Tongue (tissue), 2 donors: ENCODE data around the gene SCART1. TPM values are rescaled to one million over a fixed set of nuclear protein-coding genes. Genes with fewer than 3 reads are reported as not detected.
"Not testable (repeated sequence)": the region's sequence is repeated elsewhere in the genome, so short reads cannot be mapped to it uniquely, and the experiment has no call there.

Experiments
- DNase-seq: peaks from one replicate; pipeline ENCODE4 v3.0.0-alpha.2; 2015
- total RNA-seq: library from RNA; depleted of rRNA; stranded (reverse); fragments of >200 nt; gene quantifications from one replicate; pipeline ENCODE4 v1.2.3, GENCODE V29; 2014

SCART1 gene
- total RNA-seq, 1 donor from 2014 or later = 3.1 TPM

- no peak for DNase-seq
Observed at GRCh38 chr10:133474027-133474426, 20.3 kb downstream of the SCART1 start.

GRCh38 chr10:133474665-133475424 is 21.1 kb downstream of the SCART1 start:
- DNase-seq = no peak

GRCh38 chr10:133475425-133475734 is 21.6 kb downstream of the SCART1 start:
- no peak for DNase-seq

GRCh38 chr10:133475821-133476640 is 22.3 kb downstream of the SCART1 start:
- no peak for DNase-seq

GRCh38 chr10:133476641-133476990 is 22.9 kb downstream of the SCART1 start:
- DNase-seq = no peak

- no peak for DNase-seq
Observed at GRCh38 chr10:133481086-133481643, 27.4 kb downstream of the SCART1 start.

GRCh38 chr10:133481657-133482056 is 27.9 kb downstream of the SCART1 start:
- no peak for DNase-seq

GRCh38 chr10:133484818-133485217 is 31.1 kb downstream of the SCART1 start:
- DNase-seq = no peak

GRCh38 chr10:133487085-133487484 is 33.3 kb downstream of the SCART1 start:
- DNase-seq = no peak

- DNase-seq = no peak
Observed at GRCh38 chr10:133488354-133488753, 34.6 kb downstream of the SCART1 start.

- DNase-seq = no peak
Observed at GRCh38 chr10:133489816-133490588, 36.3 kb downstream of the SCART1 start.

- DNase-seq = not testable (repeated sequence)
Observed at GRCh38 chr10:133493562-133493961, 39.8 kb downstream of the SCART1 start.

- not testable (repeated sequence) for DNase-seq
Observed at GRCh38 chr10:133497363-133497762, 43.6 kb downstream of the SCART1 start.

GRCh38 chr10:133499176-133499575 is 45.4 kb downstream of the SCART1 start:
- DNase-seq = not testable (repeated sequence)

- not testable (repeated sequence) for DNase-seq
Observed at GRCh38 chr10:133500897-133501296, 47.2 kb downstream of the SCART1 start.

- no peak for DNase-seq
Observed at GRCh38 chr10:133509700-133510099, 56.0 kb downstream of the SCART1 start.

- DNase-seq = no peak
Observed at GRCh38 chr10:133511408-133511807, 57.7 kb downstream of the SCART1 start.

- no peak for DNase-seq
Observed at GRCh38 chr10:133511907-133512528, 58.3 kb downstream of the SCART1 start.

GRCh38 chr10:133515471-133515870 is 61.7 kb downstream of the SCART1 start:
- no peak for DNase-seq

GRCh38 chr10:133516057-133516456 is 62.3 kb downstream of the SCART1 start:
- DNase-seq = no peak

- DNase-seq = not testable (repeated sequence)
Observed at GRCh38 chr10:133518517-133518916, 64.8 kb downstream of the SCART1 start.
